Calu3 (cell line): ENCODE data around the gene ADSS1. TPM values are rescaled to one million over a fixed set of nuclear protein-coding genes. Genes with fewer than 3 reads are reported as not detected.

ENCODE experiments used
- BruUV-seq: library from RNA; stranded (reverse); fragments of 400-500 nt; replicated peaks from 2 replicates; lab custom pipeline; 2021; lab: Mats Ljungman, UMichigan
- CTCF ChIA-PET: fragments of 300-600 bp; sonication (Branson Sonifier 250); formaldehyde crosslinking; loops from one replicate; lab custom pipeline; 2022; ENCODE audit warnings: antibody characterized with exemption; lab: Charles Lee
- DNase-seq: peaks from one replicate; pipeline ENCODE4 v3.0.0; 2022
- H3K27ac Mint-ChIP-seq: one replicate; pipeline ENCODE4 v1.8.0; 2022; ENCODE audit warnings: mixed read lengths; ENCODE audit not compliant: unreplicated experiment
- H3K27me3 Mint-ChIP-seq: one replicate; pipeline ENCODE4 v1.8.0; 2022; ENCODE audit warnings: mixed read lengths; ENCODE audit not compliant: unreplicated experiment
- H3K36me3 Mint-ChIP-seq: one replicate; pipeline ENCODE4 v1.8.0; 2022; ENCODE audit warnings: mild to moderate bottlenecking, moderate library complexity, mixed read lengths; ENCODE audit not compliant: insufficient read depth, unreplicated experiment
- H3K4me1 Mint-ChIP-seq: one replicate; pipeline ENCODE4 v1.8.0; 2022; ENCODE audit warnings: mild to moderate bottlenecking, low read depth, mixed read lengths; ENCODE audit not compliant: unreplicated experiment
- H3K4me3 Mint-ChIP-seq: one replicate; pipeline ENCODE4 v1.8.0; 2022; ENCODE audit warnings: mild to moderate bottlenecking, low read depth, moderate library complexity, mixed read lengths; ENCODE audit not compliant: unreplicated experiment
- H3K9me3 Mint-ChIP-seq: one replicate; pipeline ENCODE4 v1.8.0; 2022; ENCODE audit warnings: low read depth, mixed read lengths; ENCODE audit not compliant: unreplicated experiment
- intact Hi-C: fragments of 100-400 bp; cut with micrococcal nuclease; formaldehyde crosslinking; loops from one replicate; pipeline ENCODE4 v1.10.0; 2022; ENCODE audit not compliant: unreplicated experiment
- total RNA-seq: library from RNA; stranded (reverse); gene quantifications from 2 replicates; pipeline ENCODE4 v1.2.3, GENCODE V29; 2022
- TF ChIP-seq, protein P1 (sequence below): fragments of 200-600 bp; IDR thresholded peaks from one replicate; pipeline ENCODE4 v1.8.0; 2022; ENCODE audit warnings: antibody characterized with exemption; ENCODE audit not compliant: unreplicated experiment

The ADSS1 gene
- total RNA-seq, 1 experiment from 2014 or later = 8.6 TPM

DNA sequence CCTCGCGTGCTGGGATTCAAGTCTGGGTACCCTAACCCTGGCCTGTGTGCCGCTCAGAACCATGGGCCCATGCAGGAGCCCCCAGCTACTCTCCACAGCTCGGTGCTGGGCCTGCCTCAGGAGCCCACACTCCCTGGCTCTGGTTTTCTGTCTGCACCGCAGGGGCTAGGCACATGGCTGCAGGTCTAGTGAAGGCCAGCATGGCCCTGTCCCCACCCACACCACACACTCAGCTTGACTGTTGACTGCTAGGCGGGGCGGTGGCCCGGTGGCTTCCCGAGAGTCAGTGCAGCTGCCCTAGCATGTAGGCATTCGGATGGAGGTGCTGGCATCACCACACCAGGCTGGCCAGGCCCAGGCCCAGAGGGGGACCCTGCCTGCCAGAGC lies 26.7 kb upstream of the ADSS1 start:
- BruUV-seq = no TSS peak
- intact Hi-C loops = no loop called here
- H3K27me3 Mint-ChIP-seq = no peaks in the 10 kb centered on the region
- no peaks in the 10 kb centered on the region for H3K9me3 Mint-ChIP-seq
- no peak for DNase-seq
- H3K4me3 Mint-ChIP-seq = no peak overlapping the region
- CTCF ChIA-PET = interaction anchor here (0.5 to 1.1 kb wide), 3 partner anchors 12 to 714 kb away, joined by 3 to 4 read pairs (median 3); no protein-coding TSS in a partner anchor
- peaks cover 60% of the 10 kb centered on the region for H3K36me3 Mint-ChIP-seq
- peaks cover 16% of the 10 kb centered on the region for H3K4me1 Mint-ChIP-seq
- TF ChIP-seq, protein P1, sequence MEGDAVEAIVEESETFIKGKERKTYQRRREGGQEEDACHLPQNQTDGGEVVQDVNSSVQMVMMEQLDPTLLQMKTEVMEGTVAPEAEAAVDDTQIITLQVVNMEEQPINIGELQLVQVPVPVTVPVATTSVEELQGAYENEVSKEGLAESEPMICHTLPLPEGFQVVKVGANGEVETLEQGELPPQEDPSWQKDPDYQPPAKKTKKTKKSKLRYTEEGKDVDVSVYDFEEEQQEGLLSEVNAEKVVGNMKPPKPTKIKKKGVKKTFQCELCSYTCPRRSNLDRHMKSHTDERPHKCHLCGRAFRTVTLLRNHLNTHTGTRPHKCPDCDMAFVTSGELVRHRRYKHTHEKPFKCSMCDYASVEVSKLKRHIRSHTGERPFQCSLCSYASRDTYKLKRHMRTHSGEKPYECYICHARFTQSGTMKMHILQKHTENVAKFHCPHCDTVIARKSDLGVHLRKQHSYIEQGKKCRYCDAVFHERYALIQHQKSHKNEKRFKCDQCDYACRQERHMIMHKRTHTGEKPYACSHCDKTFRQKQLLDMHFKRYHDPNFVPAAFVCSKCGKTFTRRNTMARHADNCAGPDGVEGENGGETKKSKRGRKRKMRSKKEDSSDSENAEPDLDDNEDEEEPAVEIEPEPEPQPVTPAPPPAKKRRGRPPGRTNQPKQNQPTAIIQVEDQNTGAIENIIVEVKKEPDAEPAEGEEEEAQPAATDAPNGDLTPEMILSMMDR = no peak
- H3K27ac Mint-ChIP-seq = no peak overlapping the region

DNA sequence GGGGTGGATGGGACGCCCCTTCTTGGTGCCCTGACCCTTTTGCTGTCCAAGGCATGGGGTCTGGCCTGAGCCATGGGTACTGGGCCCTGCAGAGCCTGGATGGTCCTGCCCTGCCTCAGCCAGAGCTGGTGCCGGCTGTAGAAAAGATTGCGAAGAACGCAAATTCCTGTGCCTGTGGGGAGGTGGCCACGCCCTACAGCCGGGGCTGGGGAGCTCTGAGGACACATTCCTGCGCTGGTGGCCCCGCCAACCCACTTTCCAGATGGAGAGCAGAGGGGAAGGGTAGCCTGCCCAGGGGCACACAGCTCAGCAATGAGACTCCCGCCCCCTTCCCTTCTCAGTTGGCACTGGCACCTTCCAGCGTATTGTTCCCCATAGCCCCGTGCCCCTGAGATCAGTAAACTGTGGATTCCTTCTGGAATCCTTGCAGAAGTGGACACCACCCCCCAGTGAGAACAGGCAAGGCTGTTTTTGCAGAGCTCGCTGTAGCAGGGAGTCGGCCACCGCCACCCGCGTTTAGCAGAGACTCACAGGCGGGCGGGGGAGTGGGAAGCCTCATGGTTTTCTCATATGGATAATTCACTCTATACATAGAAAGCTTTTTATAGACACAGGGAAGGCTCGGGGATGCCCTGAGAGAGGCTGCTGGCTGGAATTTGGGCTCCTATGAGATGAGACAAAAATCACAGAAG lies 26.0 kb upstream of the ADSS1 start:
- TF ChIP-seq, protein P1 = no peak
- BruUV-seq = no TSS peak
- peaks cover 16% of the 10 kb centered on the region for H3K4me1 Mint-ChIP-seq
- intact Hi-C loops = no loop called here
- no peak for DNase-seq
- H3K36me3 Mint-ChIP-seq = peaks cover 55% of the 10 kb centered on the region
- no peak overlapping the region for H3K27ac Mint-ChIP-seq
- H3K27me3 Mint-ChIP-seq = no peaks in the 10 kb centered on the region
- no peak overlapping the region for H3K4me3 Mint-ChIP-seq
- no peaks in the 10 kb centered on the region for H3K9me3 Mint-ChIP-seq
- CTCF ChIA-PET = interaction anchor here (0.5 to 1.1 kb wide), 3 partner anchors 11 to 713 kb away, joined by 3 to 4 read pairs (median 3); no protein-coding TSS in a partner anchor

DNA sequence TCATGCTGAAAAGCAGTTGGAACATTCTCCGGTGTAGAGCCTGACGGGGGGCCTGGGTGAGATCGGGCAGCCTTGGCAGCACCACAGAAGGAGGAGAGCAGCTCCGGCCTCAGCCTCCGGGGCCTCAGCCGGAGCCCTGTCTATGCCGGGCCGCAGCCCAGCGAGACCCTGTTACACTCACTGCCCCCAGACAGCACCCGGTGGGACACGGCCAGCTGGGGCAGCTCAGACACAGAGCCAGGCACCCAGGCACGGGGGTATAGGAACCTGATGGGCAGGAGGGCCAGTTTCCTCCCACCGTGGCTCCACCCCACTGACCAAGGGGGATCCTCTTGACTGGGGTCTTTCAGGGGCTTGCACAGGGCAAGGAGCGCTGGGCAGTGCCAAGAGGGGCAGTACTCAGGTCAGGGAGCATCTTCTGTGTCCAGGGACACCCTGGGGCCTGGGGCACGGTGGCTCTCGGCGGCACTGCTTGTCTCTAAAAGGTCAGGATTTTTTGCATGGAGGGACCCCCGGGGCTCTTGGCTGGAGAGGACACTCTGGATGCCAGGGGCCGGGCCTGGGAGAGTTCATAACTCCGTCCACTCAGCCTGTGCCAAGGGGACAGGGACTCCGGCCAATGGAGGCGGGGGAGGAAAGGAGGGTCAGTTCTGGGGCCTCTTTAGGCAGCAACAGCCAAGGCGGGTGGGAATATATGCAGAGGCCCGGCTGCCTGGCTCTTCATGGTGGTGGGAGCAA lies 25.2 kb upstream of the ADSS1 start:
- TF ChIP-seq, protein P1 = no peak
- Mint-ChIP-seq H3K9me3 (no peaks in the 10 kb centered on the region), H3K4me1 (peaks cover 16% of the 10 kb centered on the region), H3K36me3 (peaks cover 60% of the 10 kb centered on the region), H3K27ac (peak overlapping the region; percentile 68), H3K4me3 (no peak overlapping the region), H3K27me3 (no peaks in the 10 kb centered on the region)
- intact Hi-C loops = no loop called here
- no TSS peak for BruUV-seq
- CTCF ChIA-PET = no interaction called here
- no peak for DNase-seq

DNA sequence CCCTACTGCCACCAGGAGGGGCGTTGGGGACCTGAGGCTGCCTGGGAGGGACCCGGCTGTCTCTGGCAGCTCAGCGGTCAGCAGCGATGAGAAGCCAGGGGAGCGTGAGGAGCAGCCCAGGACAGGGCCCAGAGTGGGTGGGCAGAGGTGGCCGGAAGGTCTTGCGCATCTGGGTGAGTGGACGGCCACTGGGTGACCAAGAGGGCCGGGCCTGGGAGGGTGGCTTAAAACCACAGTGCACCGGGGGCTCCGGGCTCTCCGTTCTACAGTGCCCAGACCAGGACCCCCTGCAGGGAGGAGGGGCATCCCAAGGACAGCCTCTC lies 24.6 kb upstream of the ADSS1 start:
- Mint-ChIP-seq H3K9me3 (no peaks in the 10 kb centered on the region), H3K4me3 (no peak overlapping the region), H3K27ac (peak overlapping the region; percentile 68), H3K36me3 (peaks cover 60% of the 10 kb centered on the region), H3K4me1 (peaks cover 12% of the 10 kb centered on the region), H3K27me3 (no peaks in the 10 kb centered on the region)
- CTCF ChIA-PET = no interaction called here
- TF ChIP-seq, protein P1 = no peak
- intact Hi-C loops = no loop called here
- BruUV-seq = no TSS peak
- no peak for DNase-seq
